GM18520 (cell line): Measurements from ENCODE around the gene CPPED1.
"Not testable (repeated sequence)": the region's sequence is repeated elsewhere in the genome, so short reads cannot be mapped to it uniquely, and the experiment has no call there.

ENCODE experiments used
- ATAC-seq: cut with Tn5 transposase; IDR thresholded peaks from one replicate; pipeline ENCODE4 v1.9.1; 2021; ENCODE audit not compliant: unreplicated experiment

Gene CPPED1

DNA sequence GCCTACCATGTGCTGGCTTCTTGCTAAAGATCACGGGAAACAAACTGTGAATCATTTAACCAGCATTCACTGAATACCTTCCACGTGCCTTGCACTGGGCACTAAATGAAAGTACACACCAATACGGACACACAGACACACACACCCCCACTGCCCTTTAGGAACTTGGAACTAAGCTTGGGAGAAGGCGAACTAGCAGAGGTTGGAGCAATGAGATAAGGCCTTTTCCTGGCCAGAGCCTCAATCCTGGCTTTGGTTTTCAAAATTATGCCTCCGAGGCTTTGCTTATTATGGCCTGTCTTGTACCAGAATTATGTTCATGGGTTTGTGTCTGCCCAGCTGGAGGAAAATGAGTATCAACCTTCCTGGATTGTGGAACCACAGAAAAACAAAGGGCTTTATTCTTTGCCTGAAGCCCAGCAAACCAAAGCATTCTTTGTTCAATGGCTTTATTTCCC is 32.3 kb downstream of the CPPED1 start:
- no peak for ATAC-seq

DNA sequence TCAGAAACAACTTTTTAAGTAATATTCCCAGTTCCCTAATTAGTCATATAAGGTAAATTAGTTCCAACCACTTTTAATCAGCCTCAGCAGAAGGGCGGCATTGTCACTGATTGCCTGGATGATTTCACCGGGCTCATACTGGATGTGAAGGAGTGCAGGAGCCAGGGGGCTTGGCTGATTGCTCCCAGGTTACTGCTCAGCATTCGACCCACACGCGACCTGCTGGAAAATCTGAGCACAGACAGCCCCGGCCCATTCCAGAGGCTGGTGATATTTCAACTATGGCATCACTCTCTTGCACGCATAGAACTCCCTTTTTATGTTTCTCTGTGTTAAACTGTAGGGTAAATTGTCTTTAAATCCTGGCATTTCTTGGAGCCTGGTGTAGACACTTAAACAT is 34.2 kb downstream of the CPPED1 start:
- no peak for ATAC-seq

DNA sequence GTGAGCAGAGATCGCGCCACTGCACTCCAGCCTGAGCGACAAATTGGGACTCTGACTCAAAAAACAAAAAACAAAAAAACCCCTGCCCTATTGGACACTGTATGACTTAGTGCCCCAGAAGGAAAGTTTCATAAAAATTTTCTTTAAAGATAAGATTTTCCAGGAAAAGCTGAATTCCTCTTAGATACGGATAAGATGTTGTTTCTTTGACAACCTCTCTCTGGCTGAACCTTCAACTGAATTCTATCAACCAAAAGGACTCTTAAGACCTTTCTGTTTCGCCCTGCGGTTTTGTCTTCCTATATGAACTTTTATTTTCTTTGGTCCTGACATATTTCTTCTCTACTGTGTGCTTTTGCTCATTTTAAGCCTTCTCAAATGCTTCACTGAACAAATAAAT is 35.8 kb downstream of the CPPED1 start:
- ATAC-seq = no peak

DNA sequence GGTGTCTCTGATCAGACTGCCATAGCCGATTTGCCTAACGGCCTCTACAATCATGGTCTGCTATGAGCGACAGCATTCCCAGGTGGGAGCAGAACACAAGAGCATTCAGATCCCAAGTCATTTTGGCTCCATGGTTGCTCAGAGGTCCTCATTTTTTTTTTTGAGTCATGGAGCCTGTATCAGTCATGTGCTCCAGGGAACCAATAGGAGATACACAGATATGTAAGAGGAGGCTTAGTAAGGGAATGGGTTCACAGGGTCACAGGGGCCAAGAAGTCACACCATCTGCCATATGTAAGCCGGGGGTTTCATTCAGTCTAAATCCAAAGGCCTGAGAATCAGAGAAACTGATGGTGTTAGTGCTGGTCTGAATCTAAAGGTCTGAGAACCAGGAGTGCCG is 36.8 kb downstream of the CPPED1 start:
- ATAC-seq = no peak

DNA sequence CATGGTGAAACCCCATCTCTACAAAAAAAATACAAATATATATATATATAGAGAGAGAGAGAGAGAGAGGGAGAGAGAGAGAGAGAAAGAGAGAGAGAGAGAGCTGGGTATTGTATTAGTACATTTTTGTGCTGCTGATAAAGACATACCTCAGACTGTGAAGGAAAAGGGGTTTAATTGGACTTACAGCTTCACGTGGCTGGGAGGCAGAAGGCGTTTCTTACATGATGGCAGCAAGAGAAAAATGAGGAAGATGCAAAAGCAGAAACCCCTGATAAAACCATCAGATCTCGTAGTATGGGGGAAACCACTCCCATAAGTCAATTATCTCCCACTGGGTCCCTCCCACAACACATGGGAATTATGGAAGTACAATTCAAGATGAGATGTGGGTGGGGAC is 37.5 kb downstream of the CPPED1 start:
- not testable (repeated sequence) for ATAC-seq

DNA sequence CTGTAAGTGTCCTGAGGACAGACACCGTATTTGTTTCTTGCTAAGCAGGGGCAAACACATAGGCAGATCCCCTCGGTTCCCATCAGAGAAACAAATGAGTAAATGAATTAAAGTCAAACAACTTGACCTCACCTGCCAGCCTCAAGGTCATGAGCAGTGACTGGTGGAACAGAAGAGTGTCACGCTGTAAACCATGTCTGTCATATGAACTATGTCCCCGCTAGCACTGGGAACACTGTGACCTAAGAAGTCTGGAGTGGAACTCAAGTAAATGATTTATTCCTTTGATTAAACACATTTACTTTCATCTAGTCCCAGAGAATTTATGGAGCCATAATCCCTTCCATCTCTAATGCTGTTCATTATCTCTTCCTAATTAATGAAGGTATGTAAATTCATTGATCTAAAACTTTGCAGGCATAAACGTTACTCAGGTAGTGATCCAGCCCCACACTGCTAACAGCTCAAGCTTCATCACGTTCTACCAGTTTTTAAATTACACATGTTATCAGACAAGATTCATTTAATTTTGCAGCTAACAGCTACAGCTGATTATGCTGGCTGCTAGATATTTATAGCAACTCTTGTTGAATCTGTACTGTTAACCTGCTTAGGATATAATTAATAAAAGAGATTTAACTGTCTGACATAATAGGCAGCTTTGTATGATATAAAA is 38.7 kb downstream of the CPPED1 start:
- ATAC-seq = no peak

DNA sequence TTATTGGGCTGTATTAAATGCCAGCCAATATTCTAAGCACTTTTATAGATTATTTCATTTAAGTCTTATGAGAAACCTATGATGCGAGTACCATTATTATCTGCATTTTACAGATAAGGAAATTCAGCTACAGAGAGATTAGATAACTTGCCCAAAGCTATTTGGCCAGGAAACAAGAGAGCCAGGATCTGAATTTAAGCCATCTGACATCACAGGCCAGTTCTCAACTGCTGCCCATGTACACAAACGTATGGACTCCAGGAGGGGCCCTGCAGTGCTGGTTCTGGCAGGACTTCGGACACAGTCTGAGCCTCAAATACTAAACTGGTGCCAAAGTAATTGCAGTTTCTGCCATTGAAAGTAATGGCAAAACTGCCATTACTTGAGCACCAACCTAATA is 40.2 kb downstream of the CPPED1 start:
- no peak for ATAC-seq

DNA sequence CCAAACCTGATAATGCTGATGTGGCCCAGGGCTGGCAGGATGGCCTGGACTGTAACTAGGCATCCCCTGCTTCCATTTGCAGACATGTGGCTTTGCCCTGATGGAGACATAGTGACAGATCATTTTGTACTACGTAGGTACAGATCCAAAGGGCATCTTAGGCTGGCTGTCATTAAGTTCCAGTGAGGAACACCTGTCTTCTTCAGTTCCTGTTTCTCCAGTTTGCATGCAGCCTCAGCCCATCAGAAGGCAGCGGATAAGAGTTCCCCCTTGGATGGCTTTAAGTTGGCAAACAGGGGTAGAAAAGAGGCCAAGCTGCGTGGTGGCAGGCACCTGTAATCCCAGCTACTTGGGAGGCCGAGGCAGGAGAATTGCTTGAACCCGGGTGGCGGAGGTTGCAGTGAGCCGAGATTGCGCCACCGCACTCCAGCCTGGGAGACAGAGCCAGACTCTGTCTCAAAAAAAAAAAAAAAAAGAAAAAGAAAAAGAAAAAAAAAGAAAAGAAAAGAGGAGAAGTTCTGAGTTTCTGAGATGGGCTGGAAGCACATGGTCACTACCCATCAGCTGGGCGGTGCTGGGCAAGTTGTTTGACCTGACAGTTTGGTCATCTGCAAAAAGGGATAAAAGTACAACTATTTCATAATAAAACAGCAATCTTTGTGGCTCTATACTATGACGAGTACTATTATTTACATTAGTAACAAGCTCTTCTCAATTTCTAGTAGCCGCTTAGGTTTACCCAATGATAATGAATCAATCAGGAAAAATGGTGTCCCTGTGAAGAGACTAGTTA is 42.7 kb downstream of the CPPED1 start:
- no peak for ATAC-seq

DNA sequence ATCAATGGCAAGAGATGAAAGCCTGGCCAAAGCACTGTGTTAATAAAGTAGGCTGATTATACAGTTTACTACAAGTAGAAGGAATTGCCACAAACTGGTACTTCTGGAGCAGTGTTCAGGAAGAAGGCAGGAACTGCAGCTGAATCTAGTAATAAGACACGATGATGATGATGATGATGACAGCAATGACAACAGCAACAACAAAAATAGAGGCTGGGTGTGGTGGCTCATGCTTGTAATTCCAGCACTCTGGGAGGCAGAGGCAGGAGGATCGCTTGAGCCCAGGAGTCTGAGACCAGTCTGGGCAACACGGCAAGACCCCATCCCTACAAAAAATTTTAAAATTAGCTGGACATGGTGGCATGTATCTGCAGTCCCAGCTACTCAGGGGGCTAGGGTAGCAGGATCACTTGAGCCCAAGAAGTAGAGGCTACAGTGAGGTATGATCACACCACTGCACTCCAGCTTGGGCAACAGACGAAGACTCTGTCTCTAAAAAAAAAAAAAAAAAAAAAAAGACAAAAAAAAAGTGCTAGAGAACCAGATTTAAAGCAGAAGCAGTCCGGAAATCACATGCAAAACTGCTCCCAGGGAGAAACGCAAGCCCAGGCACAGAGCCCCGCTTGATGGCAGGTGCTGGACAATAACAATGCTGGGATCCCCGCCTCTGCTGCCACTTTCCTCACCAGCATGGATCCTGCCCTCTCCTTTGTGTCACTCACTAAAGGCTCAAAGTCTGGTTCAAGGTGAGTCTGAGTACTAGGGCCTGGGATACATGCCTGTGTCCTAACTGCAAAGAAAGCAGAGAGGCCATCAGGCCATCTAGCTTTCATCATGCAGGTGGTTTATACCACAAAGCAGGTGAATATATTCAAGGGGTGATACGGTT is 44.8 kb downstream of the CPPED1 start:
- no peak for ATAC-seq

DNA sequence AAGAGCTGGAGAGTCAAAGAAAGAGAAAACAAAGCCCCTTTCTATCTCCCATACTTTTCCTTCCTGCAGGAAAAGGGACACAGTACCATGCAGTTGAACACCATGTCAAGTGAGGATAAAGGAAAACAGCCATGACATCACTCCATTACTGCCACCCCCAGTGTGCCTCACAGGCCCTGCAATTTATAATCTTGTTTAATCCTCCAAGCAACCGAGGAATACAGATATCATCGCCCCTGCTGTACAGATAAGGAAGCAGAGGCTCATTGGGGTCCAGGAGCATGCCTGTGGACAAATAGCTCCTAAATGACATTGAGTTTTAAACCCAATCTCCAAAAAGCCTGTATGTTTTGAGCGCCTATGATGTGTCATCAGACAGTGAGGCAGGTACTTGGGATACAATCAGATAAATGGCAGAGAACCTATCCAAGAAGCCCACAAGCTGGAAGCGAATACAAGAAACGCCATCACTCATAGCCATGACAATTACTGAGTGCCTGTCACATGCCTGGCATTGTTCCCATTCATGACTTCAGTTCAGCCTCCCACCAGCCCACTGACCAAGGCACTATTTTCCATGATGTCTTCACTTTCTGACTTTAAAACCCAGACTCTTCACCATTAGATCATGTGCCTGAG is 45.5 kb downstream of the CPPED1 start:
- no peak for ATAC-seq

DNA sequence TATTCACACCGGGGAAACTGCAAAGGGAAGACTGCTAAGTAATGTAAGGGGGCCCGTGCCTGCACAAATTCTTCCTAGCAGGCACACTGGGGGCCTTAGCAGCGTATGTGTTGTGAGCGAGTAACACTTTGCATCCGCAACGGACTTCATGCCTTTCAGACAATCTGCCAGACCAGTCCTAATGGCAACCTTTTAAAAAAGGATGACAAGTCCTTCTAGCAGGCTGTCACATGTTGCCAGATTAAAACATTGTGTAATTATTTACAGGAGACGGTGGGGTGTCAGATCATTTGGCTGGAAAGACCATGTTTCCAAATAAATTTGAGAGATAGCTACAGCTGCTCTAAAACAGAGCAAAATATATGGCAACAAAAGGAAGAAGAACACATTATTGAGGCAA is 46.1 kb downstream of the CPPED1 start:
- ATAC-seq = no peak

DNA sequence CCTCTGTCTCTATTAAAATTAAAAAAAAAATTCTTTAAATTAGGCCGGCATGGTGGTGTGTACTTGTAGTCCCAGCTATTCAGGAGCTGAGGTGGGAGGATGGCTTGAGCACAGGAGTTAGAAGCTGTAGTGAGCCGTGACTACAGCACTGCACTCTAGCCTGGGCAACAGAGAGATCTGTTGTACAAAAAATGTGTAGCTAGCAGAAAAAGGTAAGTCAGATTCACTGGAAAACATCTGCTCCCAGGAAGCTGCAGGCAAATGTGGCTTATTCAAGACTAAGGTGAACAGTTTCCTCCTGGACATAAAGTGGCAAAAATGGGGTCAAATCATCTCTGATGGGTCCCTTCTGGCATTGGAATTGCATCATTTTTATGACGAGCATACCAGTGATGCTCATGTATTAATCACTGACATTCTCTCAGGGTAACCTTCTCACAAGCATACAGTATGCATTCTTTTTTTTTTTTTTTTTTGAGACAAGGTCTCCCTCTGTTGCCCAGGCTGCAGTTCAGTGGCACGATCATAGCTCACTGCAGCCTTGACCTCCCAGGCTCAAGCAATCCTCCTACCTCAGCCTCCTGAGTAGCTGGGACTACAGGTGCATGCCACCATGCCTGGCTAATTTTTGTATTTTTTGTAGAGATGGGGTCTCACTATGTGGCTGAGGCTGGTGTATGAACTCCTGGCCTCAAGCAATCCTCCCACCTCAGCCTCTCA is 48.7 kb downstream of the CPPED1 start:
- no peak for ATAC-seq

DNA sequence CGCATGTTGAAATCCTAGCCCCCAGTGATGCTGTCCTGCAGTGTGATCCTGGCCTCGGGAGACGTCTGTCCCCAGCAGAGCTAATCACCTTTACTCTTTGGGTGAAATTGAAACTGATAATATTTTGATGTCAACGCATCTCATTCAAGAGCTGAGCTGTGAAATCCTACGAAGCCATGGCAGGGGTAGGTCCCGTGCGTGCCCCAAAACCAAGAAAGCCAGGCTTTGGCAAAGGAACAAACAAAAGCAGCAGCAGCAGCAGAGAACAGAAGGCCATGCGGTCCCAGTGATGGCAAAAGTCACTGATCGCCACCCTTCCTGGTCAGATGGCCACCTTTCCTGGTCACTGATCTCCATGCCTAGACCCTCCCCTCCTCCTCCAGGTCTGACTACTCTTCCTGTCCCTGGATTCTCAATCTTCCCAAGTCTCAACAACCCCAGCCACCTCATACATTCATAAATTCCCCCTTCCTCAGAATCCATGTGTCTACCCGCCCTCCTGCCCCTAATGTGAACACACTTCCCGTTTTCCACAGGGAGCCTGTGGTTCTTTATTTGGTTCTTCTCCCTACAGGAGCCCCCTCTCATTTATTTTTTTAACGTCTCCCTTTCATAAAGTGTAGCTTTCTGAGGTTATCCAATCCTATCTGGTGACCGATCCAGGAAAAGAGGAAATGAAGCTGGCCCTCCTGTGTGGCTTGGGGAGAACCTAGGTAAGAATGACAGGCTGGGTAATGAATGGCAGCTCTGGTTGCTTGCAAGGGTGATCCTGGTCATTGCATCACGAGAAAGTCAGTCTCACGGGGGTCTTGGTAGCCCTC is 50.3 kb downstream of the CPPED1 start:
- no peak for ATAC-seq

DNA sequence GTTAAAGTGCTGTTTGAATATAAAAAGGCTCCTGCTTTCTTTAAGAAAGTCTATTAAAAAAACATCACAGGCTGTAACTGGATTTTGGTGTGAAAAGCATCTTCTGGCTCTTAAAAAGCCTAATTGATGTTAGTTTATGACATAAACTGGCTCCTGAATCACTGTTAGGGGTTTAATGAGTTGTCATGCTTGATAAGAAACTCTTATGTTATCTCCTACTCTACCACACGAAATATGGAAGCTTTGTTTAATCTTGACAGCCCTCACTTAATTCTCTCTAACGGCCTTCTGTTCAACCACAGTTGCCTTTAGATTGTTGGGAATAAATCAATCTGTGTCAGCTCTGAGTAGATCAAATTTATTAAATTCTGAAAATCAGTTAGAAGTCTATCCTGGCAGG is 51.5 kb downstream of the CPPED1 start:
- no peak for ATAC-seq

DNA sequence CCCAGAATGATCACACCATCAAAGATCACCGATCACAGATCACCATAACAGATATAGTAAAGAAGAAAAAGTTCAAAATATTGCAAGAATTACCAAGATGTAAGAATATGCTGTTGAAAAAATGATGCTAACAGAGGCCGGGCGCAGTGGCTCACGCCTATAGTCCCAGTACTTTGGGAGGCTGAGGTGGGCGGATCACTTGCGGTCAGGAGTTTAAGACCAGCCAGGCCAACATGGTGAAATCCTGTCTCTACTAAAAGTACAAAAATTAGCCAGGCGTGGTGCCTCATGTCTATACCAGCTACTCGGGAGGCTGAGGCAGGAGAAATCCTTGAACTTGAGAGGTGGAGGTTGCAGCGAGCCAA is 53.2 kb downstream of the CPPED1 start:
- ATAC-seq = no peak

DNA sequence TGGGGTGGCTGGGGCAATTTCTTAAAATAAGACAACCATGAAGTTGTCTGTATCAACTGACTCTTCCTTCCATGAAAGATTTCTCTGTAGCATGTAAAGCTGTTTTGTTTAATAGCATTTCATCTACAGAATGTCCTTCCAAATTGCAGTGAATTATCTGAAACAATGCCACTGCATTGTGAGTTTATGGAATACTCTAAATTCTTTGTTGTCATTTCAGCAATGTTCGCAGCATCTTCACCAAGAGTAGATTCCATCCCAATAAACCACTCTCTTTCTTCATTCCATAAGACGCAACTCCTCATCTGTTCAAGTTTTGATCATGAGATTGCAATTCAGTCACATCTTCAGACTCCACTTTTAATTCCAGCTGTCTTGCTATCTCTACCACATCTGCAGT is 54.6 kb downstream of the CPPED1 start:
- no peak for ATAC-seq

DNA sequence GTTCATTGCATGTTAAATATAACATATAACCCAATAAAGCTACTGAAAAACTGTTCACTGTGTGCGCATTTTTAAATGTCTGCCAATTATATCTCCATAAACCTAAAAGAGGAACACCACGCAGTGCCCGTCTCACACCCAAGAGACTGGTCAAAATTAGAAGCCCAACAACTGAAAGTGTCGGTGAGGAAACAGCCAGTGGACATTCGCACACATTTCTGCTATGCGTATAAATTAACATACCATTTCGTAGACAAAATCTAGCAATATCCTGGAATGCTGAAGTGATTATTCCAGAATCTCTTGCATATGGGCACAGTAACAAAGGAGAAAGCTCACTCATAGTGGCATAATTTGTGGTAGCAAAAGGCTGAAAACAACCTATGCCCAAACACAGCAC is 55.9 kb downstream of the CPPED1 start:
- no peak for ATAC-seq

DNA sequence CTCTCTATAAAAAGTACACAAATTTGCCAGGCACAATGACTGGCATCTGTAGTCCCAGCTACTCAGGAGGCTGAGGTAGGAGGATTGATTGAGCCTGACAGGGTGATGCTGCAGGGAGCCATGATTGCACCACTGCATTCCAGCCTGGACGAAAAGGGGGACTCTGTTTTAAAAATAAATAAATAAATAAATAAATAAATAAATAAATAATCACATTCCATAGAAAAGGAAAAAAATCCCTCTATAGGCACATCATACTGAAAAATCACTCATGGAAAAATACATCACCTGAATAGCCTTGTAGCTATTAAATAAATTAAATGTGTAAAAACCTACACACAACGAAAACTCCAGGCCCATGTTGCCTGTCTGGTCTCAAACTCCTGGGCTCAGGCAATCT is 56.4 kb downstream of the CPPED1 start:
- no peak for ATAC-seq

DNA sequence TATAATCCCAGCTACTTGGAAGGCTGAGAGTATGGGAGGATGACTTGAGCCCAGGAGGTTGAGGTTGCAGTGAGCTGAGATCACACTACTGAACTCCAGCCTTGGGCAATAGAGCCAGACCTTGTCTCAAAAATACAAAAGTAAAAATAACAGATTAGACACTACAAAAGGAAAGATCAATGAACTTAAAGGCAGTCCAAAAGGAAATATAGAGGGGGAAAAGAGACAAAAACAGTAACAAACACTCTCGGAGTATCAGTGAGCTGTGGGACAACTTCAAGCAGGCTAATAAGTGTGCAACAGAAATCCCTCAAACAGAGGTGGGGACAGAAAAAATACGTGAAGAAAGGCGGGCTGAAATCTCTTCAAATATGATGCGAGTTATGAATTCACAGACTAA is 58.8 kb downstream of the CPPED1 start:
- no peak for ATAC-seq

DNA sequence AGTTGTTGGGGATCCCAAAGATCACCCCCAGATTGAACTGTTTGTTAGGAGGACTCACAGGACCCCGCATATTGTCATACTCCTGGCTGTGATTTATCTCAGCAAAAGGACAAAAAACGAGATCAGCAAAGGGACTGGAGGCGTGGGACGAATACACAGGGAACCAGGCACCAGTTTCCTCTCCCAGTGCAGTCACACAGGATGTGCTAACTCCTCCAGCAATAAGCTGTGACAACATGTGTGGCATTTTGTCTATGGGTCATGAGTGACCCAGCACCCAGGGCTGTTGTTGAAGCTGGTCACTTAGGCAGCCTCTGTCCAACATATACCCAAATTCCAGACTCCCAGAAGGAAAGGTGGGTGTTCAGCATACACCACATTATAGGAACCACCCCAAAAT is 60.9 kb downstream of the CPPED1 start:
- ATAC-seq = no peak
